Measurements from ENCODE around the gene OR10A6. TPM values are rescaled to one million over a fixed set of nuclear protein-coding genes. Genes with fewer than 3 reads are reported as not detected.

The OR10A6 gene
- total and polyA plus RNA-seq, 2 experiments from 2014 or later = not detected

DNA sequence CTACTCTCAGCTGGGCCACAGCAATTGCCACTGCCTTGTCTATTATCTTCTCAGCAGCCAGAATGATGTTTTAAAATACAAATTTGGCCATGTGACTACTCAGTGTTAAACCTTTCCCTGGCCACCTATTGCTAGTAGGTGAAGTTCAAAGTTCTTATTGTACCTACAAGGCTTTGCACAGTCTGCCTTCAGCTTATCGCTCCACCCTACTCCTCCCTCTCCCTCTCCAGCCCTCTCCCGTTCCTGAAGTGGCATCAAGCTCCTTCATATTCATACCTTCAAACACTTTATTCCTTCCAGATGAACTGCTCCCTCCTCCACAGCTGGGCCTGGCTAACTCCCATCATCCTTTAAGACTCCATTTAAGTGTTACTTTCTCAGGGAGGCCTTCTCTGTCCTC is 37.3 kb downstream of the OR10A6 start:
- Histone ChIP-seq H3K4me2 (peak overlapping the region; percentile 57), H4K20me1 (ENCODE audit: insufficient read depth, poor library complexity, severe bottlenecking) (no peaks in the 10 kb centered on the region), H3K9me3 (ENCODE audit: low read depth) (no peaks in the 10 kb centered on the region), H3K9me2 (replicated peaks; ENCODE audit: insufficient read depth) (no peaks in the 10 kb centered on the region), H3K4me3 (no peak overlapping the region), H3K79me2 (no peaks in the 10 kb centered on the region), H3K4me1 (ENCODE audit: insufficient read depth) (peaks cover 7% of the 10 kb centered on the region), H3K27me3 (no peaks in the 10 kb centered on the region), H2AFZ (no peak overlapping the region), H3K27ac (peak overlapping the region; percentile 69), H3K36me3 (replicated peaks; ENCODE audit: insufficient read depth, low read depth) (no peaks in the 10 kb centered on the region)
- peak; percentile 47 for DNase-seq (ENCODE audit: low spot score)
- 48% methylated on average over 2 of the region's 2 CpGs for WGBS (ENCODE audit: low lambda C conversion rate, missing lambda C conversion rate)
- TF ChIP-seq EZH2phosphoT487 (IDR thresholded peaks at IDR 0.05; ENCODE audit: low read depth, severe bottlenecking, unreplicated experiment) (no peak), CTCF (IDR thresholded peaks at IDR 0.05; ENCODE audit: poor library complexity) (no peak), EZH2 (IDR thresholded peaks at IDR 0.05; ENCODE audit: borderline replicate concordance) (no peak)

DNA sequence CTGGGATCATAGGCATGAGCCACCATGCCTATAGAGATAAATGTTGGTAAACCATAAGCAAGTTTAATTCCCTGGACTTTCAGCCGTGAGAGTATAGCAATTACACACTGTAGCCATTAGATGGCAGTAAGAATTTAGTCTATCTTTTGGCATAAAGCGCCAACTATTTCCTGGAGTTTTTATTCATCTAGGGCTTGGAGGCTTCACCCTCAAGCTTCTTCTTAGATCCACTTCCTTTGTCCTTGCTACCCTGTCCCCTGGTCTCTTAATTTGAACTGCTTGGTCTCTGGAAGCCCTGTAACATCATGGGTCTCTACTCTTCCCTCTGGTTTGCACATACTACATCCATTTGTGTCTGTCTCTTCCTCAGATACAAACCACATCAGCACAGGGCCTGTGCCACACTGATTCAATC is 38.2 kb downstream of the OR10A6 start:
- 8% methylated on average over 2 of the region's 2 CpGs for WGBS (ENCODE audit: low lambda C conversion rate, missing lambda C conversion rate)

GRCh38 chr11:7892059-7892699 is 38.9 kb downstream of the OR10A6 start:
- Histone ChIP-seq H3K9me2 (replicated peaks; ENCODE audit: insufficient read depth) (no peaks in the 10 kb centered on the region), H3K27ac (no peak overlapping the region), H3K4me1 (ENCODE audit: insufficient read depth) (peaks cover 7% of the 10 kb centered on the region), H4K20me1 (ENCODE audit: insufficient read depth, poor library complexity, severe bottlenecking) (no peaks in the 10 kb centered on the region), H3K79me2 (no peaks in the 10 kb centered on the region), H3K27me3 (no peaks in the 10 kb centered on the region), H2AFZ (no peak overlapping the region), H3K36me3 (replicated peaks; ENCODE audit: insufficient read depth, low read depth) (no peaks in the 10 kb centered on the region), H3K4me2 (no peak overlapping the region), H3K4me3 (no peak overlapping the region), H3K9me3 (ENCODE audit: low read depth) (no peaks in the 10 kb centered on the region)
- WGBS (ENCODE audit: low lambda C conversion rate, missing lambda C conversion rate) = 64% methylated on average over 6 of the region's 6 CpGs
- DNase-seq (ENCODE audit: low spot score) = no peak
- TF ChIP-seq EZH2 (IDR thresholded peaks at IDR 0.05; ENCODE audit: borderline replicate concordance) = no peak
- no peak for TF ChIP-seq EZH2phosphoT487 (IDR thresholded peaks at IDR 0.05; ENCODE audit: low read depth, severe bottlenecking, unreplicated experiment)

More for the DNA sequence above, 38.2 kb downstream of the OR10A6 start:
- Histone ChIP-seq H3K4me3 (no peak overlapping the region), H3K79me2 (no peaks in the 10 kb centered on the region), H3K4me1 (ENCODE audit: insufficient read depth) (peaks cover 7% of the 10 kb centered on the region), H2AFZ (peak overlapping the region; percentile 60), H3K4me2 (peak overlapping the region; percentile 57), H3K9me2 (replicated peaks; ENCODE audit: insufficient read depth) (no peaks in the 10 kb centered on the region), H4K20me1 (ENCODE audit: insufficient read depth, poor library complexity, severe bottlenecking) (no peaks in the 10 kb centered on the region), H3K36me3 (replicated peaks; ENCODE audit: insufficient read depth, low read depth) (no peaks in the 10 kb centered on the region), H3K9me3 (ENCODE audit: low read depth) (no peaks in the 10 kb centered on the region), H3K27ac (peak overlapping the region; percentile 69), H3K27me3 (no peaks in the 10 kb centered on the region)
- TF ChIP-seq EZH2 (IDR thresholded peaks at IDR 0.05; ENCODE audit: borderline replicate concordance) = no peak
- peak; percentile 81 for TF ChIP-seq CTCF (IDR thresholded peaks at IDR 0.05; ENCODE audit: poor library complexity)
- peak; percentile 73 for DNase-seq (ENCODE audit: low spot score)

DNA sequence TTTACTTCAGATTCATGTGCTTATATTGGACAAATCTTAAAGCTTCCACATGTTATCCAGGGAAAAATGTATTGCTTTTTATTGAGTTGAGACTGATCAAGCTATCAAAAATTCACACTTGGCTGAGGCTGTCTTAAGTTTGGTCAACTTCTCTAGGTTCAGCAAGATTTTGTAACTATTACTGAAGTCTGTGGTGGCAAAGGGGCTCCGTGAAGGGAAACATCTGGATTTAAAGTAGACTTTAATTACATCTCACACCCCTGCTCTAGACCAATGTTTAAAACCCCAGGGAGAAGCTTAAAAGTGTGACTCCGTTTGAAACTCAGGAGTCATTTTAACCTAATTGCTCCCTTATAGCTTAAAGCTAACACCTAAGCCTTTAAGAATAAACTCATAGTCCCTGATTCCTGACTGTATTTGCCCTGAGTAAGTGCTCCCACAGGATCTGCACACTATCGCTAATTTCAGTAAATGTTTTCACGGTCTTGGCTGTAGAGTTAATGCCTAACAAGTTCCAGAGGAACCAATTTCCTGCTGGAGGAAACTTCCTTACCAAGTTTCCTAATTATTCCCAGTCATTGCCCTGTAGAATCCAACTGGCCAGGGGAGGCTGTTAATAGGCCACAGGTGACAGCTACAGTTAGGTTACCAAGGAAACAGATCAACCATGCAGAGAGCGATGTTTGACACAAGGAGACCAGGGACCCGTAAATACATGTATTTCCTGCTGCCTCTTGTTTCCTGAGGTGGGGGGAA is 40.5 kb downstream of the OR10A6 start:
- Histone ChIP-seq H3K9me2 (replicated peaks; ENCODE audit: insufficient read depth) (no peaks in the 10 kb centered on the region), H3K27me3 (no peaks in the 10 kb centered on the region), H2AFZ (no peak overlapping the region), H3K36me3 (replicated peaks; ENCODE audit: insufficient read depth, low read depth) (no peaks in the 10 kb centered on the region), H3K4me3 (no peak overlapping the region), H4K20me1 (ENCODE audit: insufficient read depth, poor library complexity, severe bottlenecking) (no peaks in the 10 kb centered on the region), H3K4me2 (no peak overlapping the region), H3K4me1 (ENCODE audit: insufficient read depth) (peaks cover 7% of the 10 kb centered on the region), H3K9me3 (ENCODE audit: low read depth) (no peaks in the 10 kb centered on the region), H3K27ac (no peak overlapping the region), H3K79me2 (no peaks in the 10 kb centered on the region)
- 46% methylated on average over 6 of the region's 6 CpGs for WGBS (ENCODE audit: low lambda C conversion rate, missing lambda C conversion rate)
- DNase-seq (ENCODE audit: low spot score) = no peak
- TF ChIP-seq EZH2phosphoT487 (IDR thresholded peaks at IDR 0.05; ENCODE audit: low read depth, severe bottlenecking, unreplicated experiment) (no peak), EZH2 (IDR thresholded peaks at IDR 0.05; ENCODE audit: borderline replicate concordance) (no peak), CTCF (IDR thresholded peaks at IDR 0.05; ENCODE audit: poor library complexity) (no peak)

Data from hepatocyte (in vitro differentiated cells).